HepG2 (cell line): Measurements from ENCODE around the gene ADGRF5. TPM values are rescaled to one million over a fixed set of nuclear protein-coding genes. Genes with fewer than 3 reads are reported as not detected.

ENCODE experiments used
- CHCHD3 ChIP-seq: sonication (generic); formaldehyde crosslinking; IDR thresholded peaks from 2 replicates; pipeline ENCODE4 v1.8.0; 2022; ENCODE audit warnings: mild to moderate bottlenecking, missing genetic modification reagents, moderate library complexity
- ETV5 ChIP-seq: IDR thresholded peaks from 2 replicates; pipeline ENCODE4 v1.6.1; 2018; ENCODE audit warnings: missing biosample characterization, missing genetic modification reagents, inconsistent platforms, borderline replicate concordance
- FOXA1 ChIP-seq, 2 experiments: fragments of 450-650 bp in 1 of 2; sonication (generic) in 1 of 2; formaldehyde crosslinking in 1 of 2; IDR thresholded peaks; 2 replicates each; pipeline versions ENCODE4 v1.4.0 to v1.6.1; 2016 to 2020; ENCODE audit warnings: missing genetic modification reagents in 1 of 2
- HBP1 ChIP-seq: IDR thresholded peaks from 2 replicates; pipeline ENCODE4 v1.6.1; 2016; ENCODE audit warnings: low read depth, control low read depth
- HMGXB4 ChIP-seq, 2 experiments: sonication (generic) in 1 of 2; formaldehyde crosslinking in 1 of 2; IDR thresholded peaks; 2 replicates each; pipeline versions ENCODE4 v1.4.0 to v1.6.1; 2018 to 2020; ENCODE audit warnings: missing genetic modification reagents in 2 of 2, borderline replicate concordance in 1 of 2, low read depth in 1 of 2, mild to moderate bottlenecking in 1 of 2, missing biosample characterization in 1 of 2
- MXD1 ChIP-seq: sonication (generic); formaldehyde crosslinking; IDR thresholded peaks from 2 replicates; pipeline ENCODE4 v1.4.0; 2020; ENCODE audit warnings: mild to moderate bottlenecking, missing genetic modification reagents
- MYNN ChIP-seq: sonication (generic); formaldehyde crosslinking; IDR thresholded peaks from 2 replicates; pipeline ENCODE4 v1.4.0; 2020; ENCODE audit warnings: mild to moderate bottlenecking, low read depth, missing genetic modification reagents
- SIN3B ChIP-seq: fragments of 150-350 bp; IDR thresholded peaks from 2 replicates; pipeline ENCODE4 v1.6.1; 2014; ENCODE audit warnings: low read length
- ZBTB39 ChIP-seq: sonication (generic); formaldehyde crosslinking; IDR thresholded peaks from 2 replicates; pipeline ENCODE4 v1.5.0; 2020; ENCODE audit warnings: missing genetic modification reagents
- ZFP62 ChIP-seq: sonication (generic); formaldehyde crosslinking; IDR thresholded peaks from 2 replicates; pipeline ENCODE4 v1.4.0; 2020; ENCODE audit warnings: missing genetic modification reagents
- ZNF407 ChIP-seq: sonication (generic); formaldehyde crosslinking; IDR thresholded peaks from one replicate; pipeline ENCODE4 v1.5.1; 2020; ENCODE audit warnings: mild to moderate bottlenecking, missing genetic modification reagents; ENCODE audit errors: not compliant biosample characterization
- ZNF746 ChIP-seq: sonication (generic); formaldehyde crosslinking; IDR thresholded peaks from 2 replicates; pipeline ENCODE4 v1.8.0; 2022; ENCODE audit warnings: mild to moderate bottlenecking, missing genetic modification reagents
- ZNF749 ChIP-seq: sonication (generic); formaldehyde crosslinking; IDR thresholded peaks from 2 replicates; pipeline ENCODE4 v1.8.0; 2022; ENCODE audit warnings: mild to moderate bottlenecking, missing genetic modification reagents, moderate library complexity, borderline replicate concordance
- ZSCAN22 ChIP-seq: sonication (generic); formaldehyde crosslinking; IDR thresholded peaks from 2 replicates; pipeline ENCODE4 v1.4.0; 2020; ENCODE audit warnings: mild to moderate bottlenecking, missing genetic modification reagents
- polyA plus RNA-seq, 8 experiments: library from polyadenylated mRNA; depleted of rRNA in 3 of 8; stranded (reverse) in 7 of 8; unstranded in 1 of 8; fragments of >200 nt; fragmentation: Illumina TruSeq in 4 of 8; extraction: Trizol in 4 of 8; gene quantifications; 2 replicates each; pipeline versions ENCODE4 v1.2.1 to v1.2.3, GENCODE V29; 2011 to 2016; ENCODE audit warnings: low read depth in 4 of 8, missing spikeins in 1 of 8, mixed read lengths in 1 of 8; ENCODE audit not compliant: insufficient read depth in 1 of 8
- total RNA-seq, 5 experiments: library from RNA; depleted of rRNA; stranded (reverse); fragments of >200 nt; fragmentation: Illumina TruSeq; extraction: Trizol; gene quantifications; 2 replicates each; pipeline ENCODE4 v1.2.3, GENCODE V29; 2016; ENCODE audit warnings: low read depth in 1 of 5

ADGRF5 gene
- total and polyA plus RNA-seq, 2 of the 13 experiments (the other 11 are each of a cell fraction or from before 2014, with no cell fraction given): not detected

- no peak for TF ChIP-seq ZFP62
- no peak for TF ChIP-seq SIN3B
- peak; percentile 89 to 90 for TF ChIP-seq HMGXB4 (CRISPR knock-in tag; IDR thresholded peaks at IDR 0.05; ENCODE audit: borderline replicate concordance in 1 of 2, low read depth in 1 of 2)
- no peak for TF ChIP-seq FOXA1 (IDR thresholded peaks at IDR 0.05)
- TF ChIP-seq FOXA1 (CRISPR knock-in tag; IDR thresholded peaks at IDR 0.05): peak; percentile 49; the same call in 1 of the 2 replicates
- no peak for TF ChIP-seq HBP1 (CRISPR knock-in tag)
- TF ChIP-seq ETV5 (CRISPR knock-in tag): peak; percentile 59
- TF ChIP-seq ZNF407 (CRISPR knock-in tag): no peak
- TF ChIP-seq ZBTB39: no peak
- TF ChIP-seq ZNF749: no peak
- TF ChIP-seq ZNF746 (CRISPR knock-in tag): no peak
- TF ChIP-seq MYNN (CRISPR knock-in tag): no peak; the same call in 1 of the 2 replicates
- TF ChIP-seq ZSCAN22: no peak
- peak; percentile 53; the same call in 1 of the 2 replicates for TF ChIP-seq MXD1 (CRISPR knock-in tag)
- TF ChIP-seq CHCHD3 (CRISPR knock-in tag): no peak
Observed at GRCh38 chr6:46848684-46849360, 72.9 kb downstream of the ADGRF5 start (continued).
